HepG2 (cell line): ENCODE results near the gene RNASE13. TPM values are rescaled to one million over a fixed set of nuclear protein-coding genes. Genes with fewer than 3 reads are reported as not detected.

ENCODE experiments used
- ATAC-seq: fragments of 200-7000 bp; cut with Tn5 transposase; 3 replicates; pipeline ENCODE4 v1.9.1; 2020; ENCODE audit warnings: mild to moderate bottlenecking, moderate library complexity
- BruUV-seq: library from RNA; stranded (reverse); fragments of 400-500 nt; replicated peaks from 2 replicates; lab custom pipeline; 2021; lab: Mats Ljungman, UMichigan
- CTCF ChIA-PET: fragments of 300-600 bp; formaldehyde crosslinking; extraction: SDS; loops from one replicate; lab custom pipeline; 2021; ENCODE audit warnings: low total read pairs, inconsistent platforms, low intra/inter-chr PET ratio; lab: Yijun Ruan, JAX
- POLR2A ChIA-PET: fragments of 350-600 bp; sonication (Branson Sonifier 250); formaldehyde crosslinking; loops from one replicate; lab custom pipeline; 2020; ENCODE audit warnings: antibody characterized with exemption, inconsistent platforms; lab: Yijun Ruan, JAX
- DNase-seq: peaks from one replicate; pipeline ENCODE4 v3.0.0-alpha.2; 2015; ENCODE audit warnings: low spot score
- FAIRE-seq: peaks from 3 replicates; lab custom pipeline; 2011; peaks lifted over from hg19 to GRCh38; lab: Jason Lieb, UNC
- H2AFZ ChIP-seq: one replicate; pipeline ENCODE4 v1.6.1; 2011; ENCODE audit warnings: low read length, inconsistent platforms
- H3K27ac ChIP-seq: fragments of 300-600 bp; 3 replicates; pipeline ENCODE4 v1.8.0; 2011; ENCODE audit warnings: mixed run types, mild to moderate bottlenecking, mixed read lengths, low read length, inconsistent platforms; ENCODE audit not compliant: insufficient read depth; ENCODE audit errors: extremely low read length
- H3K27me3 ChIP-seq, 2 experiments: fragments of 200-600 bp in 1 of 2; 2 replicates in 1 of 2; 3 replicates in 1 of 2; pipeline versions ENCODE4 v1.6.0 to v1.8.0; 2011; ENCODE audit warnings: low read length in 2 of 2, mild to moderate bottlenecking in 2 of 2, moderate library complexity in 2 of 2, inconsistent platforms in 1 of 2; ENCODE audit not compliant: insufficient read depth in 2 of 2, control insufficient read depth in 1 of 2
- H3K36me3 ChIP-seq, 2 experiments: fragments of 200-600 bp in 1 of 2; replicated peaks in 1 of 2; 2 replicates in 1 of 2; 3 replicates in 1 of 2; pipeline versions ENCODE4 v1.5.1 to v1.8.0; 2011; ENCODE audit warnings: low read length in 2 of 2, inconsistent platforms in 1 of 2; ENCODE audit not compliant: insufficient read depth in 2 of 2, control insufficient read depth in 1 of 2
- H3K4me1 ChIP-seq: 2 replicates; pipeline ENCODE4 v1.5.1; 2012; ENCODE audit warnings: low read length, inconsistent platforms; ENCODE audit not compliant: insufficient read depth
- H3K4me2 ChIP-seq: 2 replicates; pipeline ENCODE4 v1.6.0; 2011; ENCODE audit warnings: low read depth, low read length, inconsistent platforms
- H3K4me3 ChIP-seq, 3 experiments: fragments of 200-600 bp in 1 of 3; sonication (generic), shearing (Covaris generic) in 1 of 3; replicated peaks in 1 of 3; 2 replicates each; pipeline ENCODE4 v1.5.1; 2011 to 2016; ENCODE audit warnings: low read length in 3 of 3, inconsistent platforms in 2 of 3, low read depth in 2 of 3, mild to moderate bottlenecking in 2 of 3, control low read depth in 1 of 3, mixed read lengths in 1 of 3; ENCODE audit not compliant: insufficient read depth in 1 of 3
- H3K79me2 ChIP-seq: one replicate; pipeline ENCODE4 v1.6.1; 2011; ENCODE audit warnings: low read length, inconsistent platforms; ENCODE audit not compliant: insufficient read depth
- H3K9ac ChIP-seq: 2 replicates; pipeline ENCODE4 v1.6.0; 2011; ENCODE audit warnings: mild to moderate bottlenecking, low read depth, low read length, inconsistent platforms; ENCODE audit not compliant: insufficient read depth
- H3K9me3 ChIP-seq: 2 replicates; pipeline ENCODE4 v1.5.1; 2012; ENCODE audit warnings: mild to moderate bottlenecking, low read length
- H4K20me1 ChIP-seq: 2 replicates; pipeline ENCODE4 v1.6.0; 2011; ENCODE audit warnings: inconsistent platforms, mild to moderate bottlenecking, low read length, moderate library complexity; ENCODE audit not compliant: insufficient read depth
- CHCHD3 ChIP-seq: sonication (generic); formaldehyde crosslinking; IDR thresholded peaks from 2 replicates; pipeline ENCODE4 v1.8.0; 2022; ENCODE audit warnings: mild to moderate bottlenecking, missing genetic modification reagents, moderate library complexity
- FOXC1 ChIP-seq: sonication (generic); formaldehyde crosslinking; IDR thresholded peaks from 2 replicates; pipeline ENCODE4 v1.8.0; 2022; ENCODE audit warnings: mild to moderate bottlenecking, missing genetic modification reagents, borderline replicate concordance
- GTF2F1 ChIP-seq: fragments of 150-350 bp; IDR thresholded peaks from 2 replicates; pipeline ENCODE4 v1.6.1; 2014; ENCODE audit warnings: low read length
- HBP1 ChIP-seq: IDR thresholded peaks from 2 replicates; pipeline ENCODE4 v1.6.1; 2016; ENCODE audit warnings: low read depth, control low read depth
- HES4 ChIP-seq: sonication (generic); formaldehyde crosslinking; IDR thresholded peaks from 2 replicates; pipeline ENCODE4 v1.9.0; 2021; ENCODE audit warnings: mild to moderate bottlenecking, missing genetic modification reagents, borderline replicate concordance
- HIC2 ChIP-seq: sonication (generic); formaldehyde crosslinking; IDR thresholded peaks from 2 replicates; pipeline ENCODE4 v1.9.0; 2022; ENCODE audit warnings: low read depth, missing genetic modification reagents
- MEIS1 ChIP-seq: sonication (generic); formaldehyde crosslinking; IDR thresholded peaks from 2 replicates; pipeline ENCODE4 v1.9.0; 2021; ENCODE audit warnings: mild to moderate bottlenecking, missing genetic modification reagents, moderate library complexity, borderline replicate concordance
- NFIB ChIP-seq: sonication (generic); formaldehyde crosslinking; IDR thresholded peaks from 2 replicates; pipeline ENCODE4 v1.9.0; 2021; ENCODE audit warnings: missing genetic modification reagents, mild to moderate bottlenecking, borderline replicate concordance
- PHF8 ChIP-seq: sonication (generic); formaldehyde crosslinking; IDR thresholded peaks from 2 replicates; pipeline ENCODE4 v1.5.0; 2020; ENCODE audit warnings: missing genetic modification reagents
- RCOR2 ChIP-seq: IDR thresholded peaks from 2 replicates; pipeline ENCODE4 v1.6.1; 2016; ENCODE audit warnings: missing biosample characterization, missing genetic modification reagents
- SP5 ChIP-seq: IDR thresholded peaks from 2 replicates; pipeline ENCODE4 v1.6.1; 2016; ENCODE audit warnings: low read depth, borderline replicate concordance
- SRSF9 ChIP-seq: fragments of 200-400 bp; formaldehyde crosslinking; IDR thresholded peaks from 2 replicates; pipeline ENCODE4 v1.6.1; 2018; ENCODE audit warnings: borderline replicate concordance, mild to moderate bottlenecking, low read depth, low read length; ENCODE audit not compliant: insufficient read depth, poor library complexity, severe bottlenecking
- ZNF17 ChIP-seq: sonication (generic); formaldehyde crosslinking; IDR thresholded peaks from 2 replicates; pipeline ENCODE4 v1.5.0; 2020; ENCODE audit warnings: mild to moderate bottlenecking, missing genetic modification reagents
- ZNF337 ChIP-seq: sonication (generic); formaldehyde crosslinking; IDR thresholded peaks from 2 replicates; pipeline ENCODE4 v1.5.1; 2020; ENCODE audit warnings: missing genetic modification reagents, low read depth, mild to moderate bottlenecking, borderline replicate concordance
- ZNF557 ChIP-seq: sonication (generic); formaldehyde crosslinking; IDR thresholded peaks from 2 replicates; pipeline ENCODE4 v1.4.0; 2020; ENCODE audit warnings: missing genetic modification reagents
- ZNF790 ChIP-seq: sonication (generic); formaldehyde crosslinking; IDR thresholded peaks from 2 replicates; pipeline ENCODE4 v1.8.0; 2022; ENCODE audit warnings: missing genetic modification reagents, mild to moderate bottlenecking, borderline replicate concordance
- WGBS: methylation state at CpG from one replicate; pipeline ENCODE4 v1.1.6; 2017; ENCODE audit warnings: low lambda C conversion rate; 5-methylcytosine and 5-hydroxymethylcytosine counted together
- in situ Hi-C: cut with HindIII; loops from 2 replicates; pipeline ENCODE4 v1.10.0; 2017; ENCODE audit warnings: low pct_unique_long_range_greater_than_20kb; ENCODE audit not compliant: extremely low pct_ligation_motif_present
- intact Hi-C: fragments of 100-400 bp; cut with micrococcal nuclease; formaldehyde crosslinking; loops from one replicate; pipeline ENCODE4 v1.10.0; 2022; ENCODE audit not compliant: unreplicated experiment
- polyA plus RNA-seq, 8 experiments: library from polyadenylated mRNA; depleted of rRNA in 3 of 8; stranded (reverse) in 7 of 8; unstranded in 1 of 8; fragments of >200 nt; fragmentation: Illumina TruSeq in 4 of 8; extraction: Trizol in 4 of 8; gene quantifications; 2 replicates each; pipeline versions ENCODE4 v1.2.1 to v1.2.3, GENCODE V29; 2011 to 2016; ENCODE audit warnings: low read depth in 4 of 8, missing spikeins in 1 of 8, mixed read lengths in 1 of 8; ENCODE audit not compliant: insufficient read depth in 1 of 8
- total RNA-seq, 5 experiments: library from RNA; depleted of rRNA; stranded (reverse); fragments of >200 nt; fragmentation: Illumina TruSeq; extraction: Trizol; gene quantifications; 2 replicates each; pipeline ENCODE4 v1.2.3, GENCODE V29; 2016; ENCODE audit warnings: low read depth in 1 of 5
- TF ChIP-seq, protein P1 (sequence below): sonication (generic); formaldehyde crosslinking; IDR thresholded peaks from 2 replicates; pipeline ENCODE4 v1.5.0; 2020; ENCODE audit warnings: mild to moderate bottlenecking, missing genetic modification reagents

Gene RNASE13
- total and polyA plus RNA-seq, 2 of the 13 experiments (the other 11 are each of a cell fraction or from before 2014, with no cell fraction given): 1.0 TPM; not detected in 1

GRCh38 chr14:21071225-21072030, 36.8 kb upstream of the RNASE13 start:
- no peak overlapping the region for H2AFZ ChIP-seq
- peak; percentile 56; the same call in 1 of the 2 replicates for TF ChIP-seq HES4 (CRISPR knock-in tag)
- no peak for TF ChIP-seq CHCHD3 (CRISPR knock-in tag)
- TF ChIP-seq HIC2 (CRISPR knock-in tag): peak; percentile 97
- TF ChIP-seq ZNF557: no peak
- TF ChIP-seq SP5: no peak
- TF ChIP-seq ZNF790: no peak
- TF ChIP-seq RCOR2 (CRISPR knock-in tag): 0 out of 2 replicates have a peak, but pooled peaks have one; percentile 13
- TF ChIP-seq ZNF17 (CRISPR knock-in tag): no peak
- TF ChIP-seq HBP1 (CRISPR knock-in tag): peak; percentile 37; the same call in 1 of the 2 replicates
- TF ChIP-seq MEIS1 (CRISPR knock-in tag): no peak
- TF ChIP-seq ZNF337 (CRISPR knock-in tag): no peak
- no peak for TF ChIP-seq GTF2F1
- no peak for TF ChIP-seq NFIB
- no peak for TF ChIP-seq SRSF9
- TF ChIP-seq, protein P1, sequence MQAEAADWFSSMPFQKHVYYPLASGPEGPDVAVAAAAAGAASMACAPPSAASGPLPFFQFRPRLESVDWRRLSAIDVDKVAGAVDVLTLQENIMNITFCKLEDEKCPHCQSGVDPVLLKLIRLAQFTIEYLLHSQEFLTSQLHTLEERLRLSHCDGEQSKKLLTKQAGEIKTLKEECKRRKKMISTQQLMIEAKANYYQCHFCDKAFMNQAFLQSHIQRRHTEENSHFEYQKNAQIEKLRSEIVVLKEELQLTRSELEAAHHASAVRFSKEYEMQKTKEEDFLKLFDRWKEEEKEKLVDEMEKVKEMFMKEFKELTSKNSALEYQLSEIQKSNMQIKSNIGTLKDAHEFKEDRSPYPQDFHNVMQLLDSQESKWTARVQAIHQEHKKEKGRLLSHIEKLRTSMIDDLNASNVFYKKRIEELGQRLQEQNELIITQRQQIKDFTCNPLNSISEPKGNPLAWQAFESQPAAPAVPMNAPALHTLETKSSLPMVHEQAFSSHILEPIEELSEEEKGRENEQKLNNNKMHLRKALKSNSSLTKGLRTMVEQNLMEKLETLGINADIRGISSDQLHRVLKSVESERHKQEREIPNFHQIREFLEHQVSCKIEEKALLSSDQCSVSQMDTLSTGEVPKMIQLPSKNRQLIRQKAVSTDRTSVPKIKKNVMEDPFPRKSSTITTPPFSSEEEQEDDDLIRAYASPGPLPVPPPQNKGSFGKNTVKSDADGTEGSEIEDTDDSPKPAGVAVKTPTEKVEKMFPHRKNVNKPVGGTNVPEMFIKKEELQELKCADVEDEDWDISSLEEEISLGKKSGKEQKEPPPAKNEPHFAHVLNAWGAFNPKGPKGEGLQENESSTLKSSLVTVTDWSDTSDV (CRISPR knock-in tag): 0 out of 2 replicates have a peak, but pooled peaks have one; percentile 20
- TF ChIP-seq FOXC1 (CRISPR knock-in tag): no peak
- TF ChIP-seq PHF8 (CRISPR knock-in tag): no peak; the same call in 1 of the 2 replicates

More at GRCh38 chr14:21071225-21072030, 36.8 kb upstream of the RNASE13 start:
- Histone ChIP-seq H3K27me3 (peaks cover 0 to 7% of the 10 kb centered on the region in 2 experiments; a peak in 1 of 5 replicates), H3K27ac (peak overlapping the region; percentile 77), H3K4me2 (peak overlapping the region; percentile 87), H3K4me1 (peaks cover 53% of the 10 kb centered on the region), H3K36me3 (peaks cover 13 to 24% of the 10 kb centered on the region in 2 experiments), H3K79me2 (peaks cover 6% of the 10 kb centered on the region), H3K9ac (peak overlapping the region; percentile 80), H3K9me3 (no peaks in the 10 kb centered on the region), H4K20me1 (no peaks in the 10 kb centered on the region), H3K4me3 (peak overlapping the region; percentile 86 to 90 (median 87))
- peak; percentile 23 for ATAC-seq
- POLR2A ChIA-PET: interaction anchor here (0.6 to 6.7 kb wide), 23 partner anchors 8 to 729 kb away, joined by 3 to 141 read pairs (median 14); partner anchors contain the start of genes NDRG2, PIP4P1, RNASE8 and TMEM253
- FAIRE-seq: no peak
- WGBS: 36% methylated on average over 28 of the region's 37 CpGs
- in situ Hi-C loops (no loop called here), intact Hi-C loops (no loop called here)
- DNase-seq: peak; percentile 56
- CTCF ChIA-PET: interaction anchor here (5.8 to 7.5 kb wide), 4 partner anchors 18 to 57 kb away, joined by 35 to 135 read pairs (median 60); no protein-coding TSS in a partner anchor
- BruUV-seq: no TSS peak
